HG02870 (cell line): ENCODE measurements around the gene GRM8.

ENCODE experiments used
- ATAC-seq: cut with Tn5 transposase; IDR thresholded peaks from one replicate; pipeline ENCODE4 v1.9.1; 2021; ENCODE audit warnings: mild to moderate bottlenecking, moderate library complexity; ENCODE audit not compliant: unreplicated experiment

The GRM8 gene

DNA sequence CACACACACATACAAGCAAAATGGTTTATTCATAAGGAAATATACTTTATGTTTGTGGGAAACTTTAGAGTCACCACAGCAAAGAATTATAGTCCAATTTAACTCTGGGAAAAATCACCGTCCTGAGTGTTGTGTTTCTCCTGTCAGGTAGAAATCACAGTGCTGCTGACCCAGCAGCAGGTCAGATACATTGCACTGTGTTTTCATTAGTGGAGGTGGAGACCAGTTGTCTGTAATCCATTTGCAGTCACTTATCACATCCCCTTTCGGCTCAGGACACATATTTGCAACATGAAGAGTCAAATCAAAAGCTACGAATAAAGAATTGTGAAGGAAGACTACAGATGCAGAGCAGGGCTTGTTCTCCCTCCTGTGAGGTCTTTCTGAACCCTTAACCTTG lies 799.6 kb downstream of the GRM8 start:
- ATAC-seq, result no peak

DNA sequence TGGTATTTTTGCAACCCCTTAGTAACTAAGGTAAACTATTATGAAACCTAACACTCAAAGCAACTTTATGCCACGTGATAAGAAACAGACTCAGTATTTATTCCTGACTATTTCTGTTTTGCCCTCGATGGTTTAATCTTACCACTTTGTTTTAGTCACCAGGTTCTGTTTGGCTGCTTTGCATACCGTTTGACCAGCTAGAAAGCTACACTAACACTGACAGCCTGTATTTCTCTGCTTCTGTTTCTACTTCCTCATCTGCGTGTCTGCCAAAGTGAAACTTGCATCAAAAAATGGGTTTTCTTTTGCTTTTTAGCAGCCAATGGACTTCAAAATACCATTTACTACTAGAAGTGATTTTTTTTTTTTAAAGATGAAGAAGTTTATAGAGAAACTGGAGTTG lies 802.5 kb downstream of the GRM8 start:
- ATAC-seq, result peak; percentile 72

DNA sequence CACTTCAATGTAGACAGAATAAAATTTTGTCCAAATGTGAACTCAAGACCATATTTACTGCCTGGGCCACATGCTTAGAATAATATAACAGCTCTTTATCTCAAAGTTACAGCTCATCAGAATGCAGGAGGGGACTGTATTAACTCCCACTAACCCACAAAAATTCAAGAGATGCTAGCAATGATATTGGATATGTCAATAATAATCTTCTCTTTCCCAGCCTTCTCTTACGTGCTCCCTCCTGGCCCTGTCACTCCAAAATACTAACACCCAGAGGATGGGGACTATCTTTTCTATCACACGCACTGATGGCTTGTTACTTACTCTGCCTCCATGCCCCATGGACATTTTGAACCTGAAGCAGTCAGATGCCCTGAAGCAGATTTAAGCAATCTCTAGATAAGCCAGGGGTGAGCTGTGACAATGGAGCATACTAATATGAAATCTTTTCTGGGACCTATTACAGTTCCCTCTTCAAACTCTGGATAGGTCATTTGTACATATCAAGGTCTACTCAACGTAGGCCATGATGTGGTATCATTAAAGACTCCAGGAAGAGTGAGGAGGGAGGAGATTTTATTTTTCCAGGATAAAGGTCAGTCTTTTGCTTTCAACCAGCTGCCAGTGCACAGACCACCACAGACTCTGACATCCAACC lies 803.0 kb downstream of the GRM8 start:
- peak; percentile 4 for ATAC-seq

DNA sequence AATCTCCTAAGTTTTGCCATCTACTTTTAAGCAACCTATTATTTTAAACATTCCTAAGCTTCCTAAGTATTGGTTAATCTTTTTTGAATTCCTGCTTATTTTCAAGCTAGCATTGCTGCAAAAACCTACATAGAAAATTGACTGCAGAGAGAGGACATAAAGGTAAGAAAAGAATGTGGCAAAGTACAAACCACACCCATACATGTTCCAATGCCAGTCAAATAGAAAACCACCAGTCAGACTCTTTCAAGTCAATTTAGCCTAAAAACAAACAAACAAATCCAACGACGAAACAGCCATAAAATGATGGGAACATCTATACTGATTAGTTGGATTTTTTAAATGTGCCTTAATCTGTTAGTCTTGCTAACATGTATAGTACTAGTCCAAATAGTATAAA lies 804.8 kb downstream of the GRM8 start:
- ATAC-seq, result no peak

DNA sequence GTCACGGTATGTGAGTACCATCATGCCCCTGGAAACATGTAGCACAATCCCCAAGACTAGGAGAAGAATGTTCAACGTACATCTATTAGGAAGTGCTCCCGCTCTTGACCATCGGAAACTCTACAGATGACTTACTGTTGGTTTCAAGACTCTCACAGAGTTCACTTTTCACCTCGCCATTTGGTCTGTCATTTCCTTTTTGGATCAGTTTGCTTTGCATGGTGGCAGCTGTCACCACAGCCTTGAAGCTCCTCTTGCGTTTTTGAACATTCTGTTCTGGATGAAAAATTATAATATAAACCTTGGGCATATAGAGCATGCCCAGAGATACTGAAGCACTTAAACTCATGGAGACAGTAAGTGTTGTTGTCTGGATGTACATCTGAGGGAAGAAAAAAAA lies 806.8 kb downstream of the GRM8 start:
- ATAC-seq, result no peak

DNA sequence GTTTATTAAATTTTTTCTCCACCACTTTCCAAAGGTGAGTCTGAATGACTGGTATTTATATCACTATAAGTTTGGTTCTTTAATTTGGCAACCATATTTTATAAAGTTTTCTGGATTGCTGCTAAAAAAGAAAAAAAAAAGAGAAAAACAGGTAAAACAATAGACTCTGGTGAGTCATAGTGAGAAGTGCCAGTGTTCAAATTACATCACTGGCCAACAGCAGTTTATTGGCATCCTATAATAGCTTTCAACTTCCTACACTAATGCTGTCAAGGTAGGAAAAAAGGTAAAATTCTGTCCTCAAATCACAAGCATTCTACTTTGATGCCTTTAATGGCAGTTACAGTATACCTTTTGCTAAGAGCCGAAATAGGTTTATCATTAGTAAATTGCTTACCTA lies 808.8 kb downstream of the GRM8 start:
- ATAC-seq, result no peak

DNA sequence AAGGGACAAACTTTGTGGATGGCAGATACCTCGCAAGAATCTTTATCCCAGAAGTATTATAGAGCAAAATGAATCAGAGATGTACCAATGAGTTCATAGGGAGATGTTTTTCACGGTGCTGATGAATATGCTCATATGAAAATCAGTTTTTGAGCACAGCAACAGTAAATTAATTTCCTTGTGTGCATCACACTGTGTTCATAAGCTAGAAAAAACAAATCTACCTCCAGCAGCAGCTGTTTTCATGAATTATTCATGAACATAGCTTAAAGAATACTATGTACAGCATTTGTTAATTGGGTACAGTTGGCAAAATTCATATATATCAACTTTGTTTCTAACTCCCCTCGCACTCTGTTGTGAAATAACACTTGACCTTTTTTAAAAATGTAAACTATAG lies 809.8 kb downstream of the GRM8 start:
- ATAC-seq, result no peak

DNA sequence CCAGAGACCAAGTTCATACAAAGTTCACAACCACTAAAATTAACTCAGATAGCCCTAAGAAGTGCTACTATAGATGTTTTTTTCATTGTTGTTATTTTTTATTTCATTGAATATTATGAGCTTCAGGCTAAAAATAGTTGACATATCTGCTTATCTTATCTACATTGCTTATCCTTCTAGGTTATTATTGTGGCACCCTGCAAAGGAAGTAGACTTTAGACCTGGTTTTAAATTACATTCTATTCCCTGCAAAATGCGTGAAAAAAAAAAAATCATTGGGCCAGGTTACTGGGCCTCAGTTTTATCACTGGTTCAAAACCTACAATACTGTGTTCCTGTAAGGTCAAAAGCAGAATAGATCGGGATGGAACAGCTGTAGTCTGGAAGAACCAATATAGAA lies 811.0 kb downstream of the GRM8 start:
- ATAC-seq, result no peak

DNA sequence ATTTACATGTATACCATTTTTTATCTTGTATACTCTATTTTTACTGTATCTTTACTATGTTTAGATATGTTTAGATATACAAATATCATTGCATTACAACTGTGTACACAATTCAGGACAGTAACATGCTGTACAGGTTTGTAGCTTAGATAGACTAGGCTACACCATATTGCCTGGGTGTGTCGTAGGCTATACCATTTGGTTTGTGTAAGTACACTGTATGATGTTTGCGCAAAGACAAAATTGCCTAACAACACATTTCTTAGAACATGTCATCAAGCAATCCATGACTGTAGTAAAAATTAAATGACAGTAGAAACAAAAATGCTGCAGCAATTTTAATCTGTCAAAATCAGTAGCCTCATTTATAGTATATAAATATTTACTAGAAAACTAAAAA lies 812.2 kb downstream of the GRM8 start:
- ATAC-seq, result no peak

DNA sequence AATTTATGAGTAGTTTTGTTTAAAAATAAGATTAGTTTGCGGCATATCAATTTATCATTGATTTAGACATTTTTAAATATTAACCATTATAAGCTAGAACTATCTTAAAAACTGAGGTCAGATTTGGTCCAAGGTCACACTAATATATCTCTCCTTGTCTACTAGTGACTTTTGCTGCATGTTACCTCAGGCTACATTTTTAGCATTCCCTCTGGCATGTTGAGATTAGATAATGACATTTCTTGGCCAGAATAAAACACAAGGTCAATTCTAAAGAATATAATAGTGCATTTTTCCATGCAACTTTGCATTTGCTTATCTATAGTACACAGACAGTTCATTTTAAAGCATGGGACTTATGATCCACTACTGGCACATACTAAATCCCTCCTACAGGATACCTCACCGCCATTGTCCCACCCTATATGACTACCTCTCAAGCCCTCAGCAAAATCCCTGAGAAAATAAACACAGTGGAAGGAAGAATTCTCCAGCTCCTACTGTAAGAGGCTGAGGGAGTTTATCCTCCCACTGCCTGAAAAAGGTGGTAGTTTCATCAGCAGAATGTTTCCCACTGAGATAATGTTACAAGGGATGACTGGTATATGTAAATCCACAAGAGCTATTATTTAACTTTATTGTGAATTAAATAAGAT lies 816.4 kb downstream of the GRM8 start:
- ATAC-seq, result no peak

DNA sequence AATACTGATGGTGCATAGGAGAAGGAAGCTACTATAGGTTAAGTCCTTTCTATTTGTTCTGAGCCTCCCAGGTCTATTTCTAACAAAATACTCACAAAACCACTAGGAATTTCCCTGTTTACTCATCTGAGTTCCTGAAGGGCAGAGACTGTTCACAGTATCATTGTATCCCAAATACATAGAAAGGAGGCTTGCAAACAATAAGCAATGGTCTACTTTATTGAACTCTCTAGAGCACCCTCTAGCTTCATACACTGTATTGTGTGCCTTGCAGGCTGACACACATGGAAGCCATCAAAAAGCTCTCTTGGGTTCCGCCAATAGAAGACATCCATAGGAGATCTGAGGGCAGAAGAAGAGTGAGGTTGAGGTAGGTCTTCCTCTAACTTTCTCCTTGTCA lies 826.1 kb downstream of the GRM8 start:
- peak; percentile 34 for ATAC-seq

DNA sequence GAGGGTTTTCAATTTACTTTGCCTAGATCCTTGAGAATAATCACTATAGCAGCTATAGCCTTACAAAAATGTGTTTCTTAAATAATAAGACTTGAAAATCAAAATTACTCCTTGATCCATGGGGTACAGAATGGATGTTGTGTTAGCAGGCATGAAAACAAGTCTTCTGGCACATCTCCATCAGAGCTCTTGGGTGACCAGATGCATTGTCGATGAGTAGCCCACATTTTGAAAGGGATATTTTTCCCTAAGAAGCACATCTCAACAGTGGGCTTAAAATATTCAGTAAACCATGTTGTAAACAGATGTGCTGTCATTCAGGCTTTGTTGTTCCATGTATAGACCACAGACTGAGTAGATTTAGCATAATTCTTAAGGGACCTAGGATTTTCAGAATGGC lies 827.8 kb downstream of the GRM8 start:
- ATAC-seq, result no peak

DNA sequence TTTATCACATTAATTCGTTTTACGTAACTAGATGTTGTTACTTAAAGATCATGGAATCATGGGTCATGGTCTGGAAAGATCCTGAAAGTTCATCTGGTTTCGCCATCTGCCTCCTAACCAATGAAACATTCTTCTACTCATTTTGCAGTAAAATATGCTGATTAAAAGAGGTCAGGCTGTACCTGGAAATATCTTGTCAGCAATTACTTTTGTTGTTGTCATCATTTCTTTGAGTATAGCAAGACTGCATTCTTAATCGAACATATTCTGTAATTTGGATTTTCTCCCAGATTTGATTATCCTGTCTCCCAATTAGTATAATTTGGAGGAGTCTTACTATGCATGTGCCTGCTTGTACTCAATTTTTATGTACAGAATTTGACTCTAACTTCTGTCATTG lies 833.7 kb downstream of the GRM8 start:
- ATAC-seq, result no peak

DNA sequence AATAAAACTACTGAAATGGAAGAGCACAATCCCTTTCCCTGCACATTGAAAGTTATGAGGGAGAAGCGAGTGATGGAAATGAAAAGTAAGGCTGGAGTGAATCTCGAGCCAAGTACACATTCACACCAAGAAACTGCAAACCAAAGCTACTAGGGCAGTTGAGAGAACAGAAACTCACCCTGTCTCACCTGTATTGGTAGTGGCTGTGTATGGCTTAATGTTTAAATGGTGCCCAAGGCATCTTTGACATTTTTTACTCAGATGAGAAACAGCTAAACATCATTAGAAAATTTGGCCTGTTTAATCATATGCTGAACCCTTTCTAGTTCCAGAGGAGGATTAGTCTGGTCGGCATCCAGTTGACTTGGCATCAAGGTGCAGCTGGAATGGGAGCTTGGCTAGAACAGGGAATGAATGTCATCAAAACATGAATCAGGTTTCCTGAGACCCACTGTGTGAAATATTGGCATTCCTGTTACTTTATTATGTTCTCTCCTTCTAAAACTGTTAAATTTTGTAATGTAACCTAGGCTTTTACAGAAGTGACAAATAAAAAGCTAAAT lies 840.8 kb downstream of the GRM8 start:
- peak; percentile 88 for ATAC-seq

DNA sequence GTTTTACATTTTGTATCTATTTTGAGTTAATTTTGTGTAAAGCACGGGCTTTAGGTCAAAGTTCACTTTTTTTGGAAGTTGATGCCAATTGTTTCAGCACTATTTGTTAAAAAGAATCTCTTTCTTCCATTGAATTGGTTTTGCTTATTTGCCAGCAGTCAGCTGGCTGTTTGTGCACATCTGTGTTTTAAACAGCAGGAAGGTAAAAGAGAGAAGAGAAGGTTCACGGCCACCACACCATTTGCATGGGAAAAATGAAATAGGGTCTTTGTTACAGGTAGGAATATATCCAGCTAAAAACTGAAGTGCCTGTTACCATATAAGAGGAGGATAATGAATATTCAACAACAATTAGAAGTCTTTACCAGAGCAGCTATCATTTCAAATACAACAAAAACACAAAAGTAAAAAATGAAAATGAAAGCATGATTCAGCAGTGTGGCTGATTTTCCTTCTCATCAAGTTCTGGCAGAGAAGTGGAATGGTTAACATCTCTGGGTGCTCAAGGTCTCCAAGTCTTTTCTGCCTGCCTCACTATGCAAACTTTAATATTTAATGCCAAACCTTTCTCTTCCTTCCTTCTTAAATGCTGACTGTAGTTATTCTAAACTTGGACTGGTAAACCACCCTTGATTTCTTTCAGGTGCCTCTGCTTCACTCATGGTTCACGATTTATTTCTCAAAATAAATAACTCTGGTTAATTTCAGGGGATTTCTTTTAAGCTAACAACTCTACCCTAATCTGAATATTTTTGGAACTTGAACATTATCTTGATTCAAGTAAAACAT lies 841.5 kb downstream of the GRM8 start:
- peak; percentile 44 for ATAC-seq

DNA sequence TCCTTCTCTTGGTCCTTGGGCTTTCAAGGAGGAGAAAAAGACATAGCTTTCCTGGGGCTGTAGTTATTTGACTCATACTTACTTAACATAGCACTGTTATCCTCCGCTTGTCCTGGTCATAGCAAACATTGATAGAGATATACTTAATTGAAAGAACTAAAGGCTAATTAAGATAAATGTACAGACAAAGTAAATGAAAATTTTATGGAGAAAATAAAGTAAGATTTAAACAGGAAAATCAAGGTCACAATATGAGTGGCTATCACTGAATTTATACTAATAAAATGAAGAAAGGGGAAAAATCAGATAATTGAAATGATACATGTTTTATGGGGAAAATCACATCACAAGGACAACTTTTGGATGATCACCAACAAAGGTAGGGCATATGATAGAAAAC lies 849.7 kb downstream of the GRM8 start:
- no peak for ATAC-seq

DNA sequence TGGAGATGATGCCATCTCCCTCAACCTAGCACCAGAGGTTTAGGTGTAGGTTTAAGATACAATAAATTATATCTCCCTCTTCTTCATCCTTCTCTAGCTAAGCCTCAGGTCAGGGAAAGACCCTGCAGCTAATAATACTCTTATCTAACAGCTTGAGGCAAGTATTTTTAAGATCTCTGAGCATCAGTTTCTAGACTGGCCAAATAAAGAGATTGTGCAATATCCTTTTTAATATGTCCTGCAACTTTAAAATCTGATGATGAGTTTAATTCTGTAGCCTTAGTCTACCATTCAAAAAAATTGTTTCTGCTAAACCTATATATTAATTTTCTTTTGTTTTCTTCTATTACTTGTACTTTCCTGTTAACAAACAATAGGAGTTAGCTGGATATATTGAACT lies 850.8 kb downstream of the GRM8 start:
- no peak for ATAC-seq

DNA sequence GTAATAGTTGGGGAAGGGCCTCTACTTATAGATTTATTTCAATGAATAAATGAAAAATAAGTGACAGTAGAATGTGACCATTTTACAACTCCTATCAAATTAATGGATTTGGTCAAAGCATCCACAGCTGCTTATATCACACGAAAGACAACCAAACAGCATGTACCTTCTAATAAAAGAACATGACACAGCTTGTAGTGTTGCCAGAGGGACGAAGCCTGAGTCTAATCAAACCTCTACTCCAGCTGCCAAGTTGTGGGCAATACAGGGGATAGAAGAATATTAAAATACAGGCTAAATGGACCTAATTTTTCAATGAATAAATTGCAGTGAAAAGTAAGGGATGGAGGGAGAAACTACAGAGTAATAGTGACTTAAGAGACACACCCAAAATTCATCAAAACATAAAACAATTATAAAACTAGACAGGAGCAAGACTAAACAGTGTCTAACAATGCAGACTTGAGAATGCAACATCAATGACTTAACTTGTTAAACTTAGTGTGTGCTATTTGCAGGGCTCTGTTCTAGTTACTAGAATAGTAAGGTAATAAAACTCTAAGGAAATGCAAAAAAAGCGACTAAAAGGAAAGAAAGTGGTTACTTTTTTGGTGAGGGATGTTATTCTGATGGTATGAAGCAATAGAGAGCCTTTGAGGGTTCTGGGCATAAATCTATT lies 853.8 kb downstream of the GRM8 start:
- no peak for ATAC-seq

DNA sequence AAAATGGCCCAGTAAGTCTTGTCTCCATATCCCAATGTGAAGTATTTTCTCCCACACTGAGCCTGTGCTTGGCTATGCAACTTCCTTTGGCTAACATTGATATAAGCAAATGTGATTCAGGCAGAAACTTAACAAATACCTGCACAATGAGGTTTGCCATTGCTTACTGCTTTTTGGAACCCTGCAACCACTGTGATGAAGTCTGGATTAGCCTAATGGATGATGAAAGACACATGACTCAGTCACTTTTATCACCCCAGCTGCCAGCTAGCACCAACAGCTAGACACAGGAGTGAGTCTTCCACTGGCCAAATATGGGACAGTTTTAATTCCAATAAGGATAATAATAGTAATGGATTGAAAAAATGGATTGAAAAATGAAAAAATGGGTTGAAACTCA lies 854.5 kb downstream of the GRM8 start:
- ATAC-seq, result no peak

DNA sequence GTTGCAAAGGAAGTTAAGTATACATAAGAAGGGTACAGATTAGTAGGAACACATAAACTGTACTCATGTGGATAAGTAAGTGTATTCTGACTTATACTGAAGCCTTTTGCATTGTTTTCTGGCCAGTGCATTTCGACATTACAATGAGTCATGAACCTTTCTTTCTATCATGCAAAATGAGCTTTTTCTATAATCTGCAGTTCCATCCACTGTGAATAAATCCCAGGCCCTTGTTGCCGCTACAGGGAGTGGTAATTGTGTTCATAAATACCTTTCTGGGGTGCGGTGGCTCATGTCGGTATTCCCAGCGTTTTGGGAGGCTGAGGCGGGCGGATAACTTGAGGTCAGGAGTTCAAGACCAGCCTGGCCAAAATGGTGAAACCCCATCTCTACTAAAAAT lies 858.3 kb downstream of the GRM8 start:
- ATAC-seq, result no peak
